Hematopoietic multipotent progenitor cell treated with erythropoietin and hydrocortisone succinate and interleukin-3 and kit ligand, for 8 days (in vitro differentiated cells): Measurements from ENCODE around the gene HES3.
A peak's percentile ranks its signal among the peaks of the same experiment; 100 is the strongest.

Experiments used
- DNase-seq: peaks from one replicate; pipeline ENCODE4 v3.0.0-alpha.2; 2015

HES3 gene

GRCh38 chr1:6281511-6282402, 37.8 kb downstream of the HES3 start:
- DNase-seq: no peak

GRCh38 chr1:6282577-6283270, 38.7 kb downstream of the HES3 start:
- DNase-seq: no peak

GRCh38 chr1:6285336-6285735, 41.4 kb downstream of the HES3 start:
- no peak for DNase-seq

DNA sequence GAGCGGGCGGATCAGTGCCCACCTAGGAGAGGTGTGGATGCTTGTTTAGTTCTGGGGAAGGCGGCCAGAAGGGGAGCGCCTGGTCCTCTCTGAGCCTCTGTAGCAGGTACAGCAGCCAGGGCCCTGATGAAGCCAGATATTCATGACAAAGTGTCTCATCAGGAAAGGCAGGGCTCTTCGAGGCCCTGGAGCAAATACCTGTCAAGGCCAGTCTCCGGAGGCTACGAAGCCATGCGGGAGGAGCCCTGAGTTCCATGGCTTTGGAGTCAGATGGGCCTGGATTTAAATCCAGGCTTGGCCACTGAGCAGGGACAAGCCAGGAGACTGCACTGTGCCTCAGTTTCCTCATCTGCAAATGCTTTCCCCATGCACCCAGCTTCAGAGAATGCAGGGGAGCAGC, 42.3 kb downstream of the HES3 start:
- DNase-seq: no peak

DNA sequence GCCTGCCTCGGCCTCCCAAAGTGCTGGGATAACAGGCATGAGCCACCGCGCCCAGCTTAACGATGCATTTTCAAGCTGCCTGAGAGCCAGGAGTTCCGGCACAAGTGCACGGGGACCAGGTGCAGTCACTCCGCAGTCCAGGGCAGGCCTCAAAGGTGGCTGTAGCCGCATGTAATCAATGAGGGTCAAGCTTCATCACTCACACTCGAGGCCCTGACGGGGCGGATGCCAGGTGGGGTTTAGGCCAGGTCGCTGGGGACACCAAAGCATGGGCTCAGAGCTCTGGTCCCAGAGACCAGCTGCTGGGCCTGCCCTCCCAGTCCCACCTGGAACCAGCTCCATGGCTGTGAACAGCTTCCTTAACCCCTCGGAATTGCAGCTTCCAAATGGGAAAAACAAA, 43.0 kb downstream of the HES3 start:
- DNase-seq: no peak

GRCh38 chr1:6287431-6287886, 43.5 kb downstream of the HES3 start:
- no peak for DNase-seq

DNA sequence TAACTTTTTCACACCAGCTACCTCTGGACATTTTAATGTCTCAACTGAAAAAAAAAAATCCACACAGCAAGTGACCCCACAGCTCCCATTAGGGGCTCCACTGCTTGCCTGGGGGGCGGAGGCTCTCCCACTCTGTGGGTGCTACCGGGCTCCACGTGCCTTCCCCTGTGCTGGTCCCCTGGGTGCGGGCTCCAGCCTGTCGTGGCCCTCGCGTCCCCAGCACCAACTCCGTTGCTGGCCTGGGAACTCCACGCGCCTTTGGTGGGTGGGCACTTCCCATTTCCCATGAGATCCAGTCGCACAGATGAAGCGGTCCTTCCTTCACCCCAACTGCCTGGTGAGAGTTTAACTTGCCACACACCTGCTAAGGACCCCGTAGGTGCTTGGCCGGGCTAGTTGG, 44.0 kb downstream of the HES3 start:
- no peak for DNase-seq

- DNase-seq: peak; percentile 18
These were observed 44.7 kb downstream of the HES3 start for GRCh38 chr1:6288665-6289064.

- DNase-seq: no peak
These were observed 48.1 kb downstream of the HES3 start for GRCh38 chr1:6292102-6292501.

DNA sequence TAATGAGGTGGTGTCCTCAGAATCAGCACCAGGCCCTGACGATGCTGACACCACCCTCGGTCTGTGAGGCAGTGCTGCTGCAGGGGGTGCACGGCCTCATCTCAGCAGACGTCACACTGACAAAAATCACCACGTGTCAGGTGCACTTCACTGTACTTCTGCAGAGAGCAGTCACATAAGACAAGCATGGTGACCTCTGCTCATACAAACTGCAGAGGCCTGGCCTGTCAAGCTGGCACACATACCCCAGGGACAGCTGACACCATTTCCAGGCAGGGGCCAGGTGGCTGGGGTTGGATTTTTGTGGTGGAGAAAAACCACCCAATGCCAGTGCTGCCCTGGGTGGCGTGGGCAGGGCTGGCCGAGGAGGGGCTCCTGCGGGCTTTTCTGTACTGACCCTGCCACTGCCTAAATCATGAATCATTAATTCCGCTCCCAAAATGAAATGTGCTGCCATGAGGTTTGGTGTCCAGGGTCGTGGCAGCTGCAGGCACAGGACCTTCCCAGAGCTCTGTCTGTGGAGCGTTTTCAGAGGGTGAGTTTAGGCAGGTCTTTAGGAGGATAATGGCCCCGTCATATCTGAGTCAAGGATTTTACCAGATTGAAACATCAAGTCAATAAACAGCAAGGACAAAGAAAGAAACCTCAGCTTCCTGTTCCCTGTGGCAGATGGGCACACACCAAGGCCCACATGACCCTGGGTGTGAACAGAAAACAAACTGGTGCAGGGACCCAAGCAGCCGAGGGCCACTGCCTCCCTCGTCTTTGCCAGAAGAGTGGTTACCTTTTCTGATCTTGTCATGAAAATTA, 50.3 kb downstream of the HES3 start:
- no peak for DNase-seq

GRCh38 chr1:6294890-6295556, 51.0 kb downstream of the HES3 start:
- DNase-seq: no peak
